ENCODE results near the gene PLCB4. TPM values are rescaled to one million over a fixed set of nuclear protein-coding genes. Genes with fewer than 3 reads are reported as not detected.
"Not testable (repeated sequence)": the region's sequence is repeated elsewhere in the genome, so short reads cannot be mapped to it uniquely, and the experiment has no call there.

PLCB4 gene
- total and polyA plus RNA-seq, 7 donors = 0.90 to 6.7 (median 2.1) TPM

GRCh38 chr20:9147547-9148024 lies 78.7 kb downstream of the PLCB4 start:
- ATAC-seq (no peak), DNase-seq (no peak)
- no peak for TF ChIP-seq CTCF (IDR thresholded peaks at IDR 0.05)
- Histone ChIP-seq H3K27ac (no peak overlapping the region), H3K36me3 (ENCODE audit: insufficient read depth in 1 of 2, low read depth in 1 of 2) (no peaks in the 10 kb centered on the region), H3K27me3 (ENCODE audit: insufficient read depth in 3 of 3, low read length in 2 of 3) (no peaks in the 10 kb centered on the region), H3K4me1 (no peaks in the 10 kb centered on the region), H3K9me3 (no peaks in the 10 kb centered on the region), H3K4me3 (no peak overlapping the region)
- intact Hi-C loops (cut with DNase I) = no loop called here
- WGBS, 3 donors = 82 to 94% (median 93%) methylated on average over 2 of the region's 2 CpGs

GRCh38 chr20:9148291-9148690 lies 79.4 kb downstream of the PLCB4 start:
- WGBS, 3 donors = 90 to 92% (median 91%) methylated on average over 3 of the region's 3 CpGs
- intact Hi-C loops (cut with DNase I) = no loop called here
- TF ChIP-seq CTCF (IDR thresholded peaks at IDR 0.05) = no peak
- H3K9me3 ChIP-seq = no peaks in the 10 kb centered on the region
- no peak overlapping the region for H3K27ac ChIP-seq
- H3K4me1 ChIP-seq = no peaks in the 10 kb centered on the region
- no peaks in the 10 kb centered on the region for H3K27me3 ChIP-seq (ENCODE audit: insufficient read depth in 3 of 3, low read length in 2 of 3)
- no peak overlapping the region for H3K4me3 ChIP-seq
- no peak for ATAC-seq
- no peak for DNase-seq
- H3K36me3 ChIP-seq (ENCODE audit: insufficient read depth in 1 of 2, low read depth in 1 of 2) = no peaks in the 10 kb centered on the region

GRCh38 chr20:9149087-9149486 lies 80.2 kb downstream of the PLCB4 start:
- DNase-seq = no peak
- Histone ChIP-seq H3K27ac (no peak overlapping the region), H3K27me3 (ENCODE audit: insufficient read depth in 3 of 3, low read length in 2 of 3) (no peaks in the 10 kb centered on the region), H3K36me3 (ENCODE audit: insufficient read depth in 1 of 2, low read depth in 1 of 2) (no peaks in the 10 kb centered on the region), H3K9me3 (no peaks in the 10 kb centered on the region), H3K4me1 (no peaks in the 10 kb centered on the region), H3K4me3 (no peak overlapping the region)
- 81 to 85% (median 81%) methylated on average over 3 of the region's 3 CpGs for WGBS, 3 donors
- no peak for TF ChIP-seq CTCF (IDR thresholded peaks at IDR 0.05)
- ATAC-seq = no peak
- intact Hi-C loops (cut with DNase I) = no loop called here

- ATAC-seq (no peak), DNase-seq (no peak)
- no peaks in the 10 kb centered on the region for H3K9me3 ChIP-seq
- no peaks in the 10 kb centered on the region for H3K27me3 ChIP-seq (ENCODE audit: insufficient read depth in 3 of 3, low read length in 2 of 3)
- TF ChIP-seq CTCF (IDR thresholded peaks at IDR 0.05) = no peak
- H3K4me1 ChIP-seq = no peaks in the 10 kb centered on the region
- intact Hi-C loops (cut with DNase I) = no loop called here
- no peak overlapping the region for H3K27ac ChIP-seq
- H3K36me3 ChIP-seq (ENCODE audit: insufficient read depth in 1 of 2, low read depth in 1 of 2) = no peaks in the 10 kb centered on the region
- H3K4me3 ChIP-seq = no peak overlapping the region
- WGBS, 3 donors = 88 to 92% (median 92%) methylated on average over 4 of the region's 4 CpGs
Measured at GRCh38 chr20:9149796-9150195, 80.9 kb downstream of the PLCB4 start.

GRCh38 chr20:9150679-9151078 lies 81.8 kb downstream of the PLCB4 start:
- intact Hi-C loops (cut with DNase I) = no loop called here
- Histone ChIP-seq H3K27me3 (ENCODE audit: insufficient read depth in 3 of 3, low read length in 2 of 3) (no peaks in the 10 kb centered on the region), H3K36me3 (ENCODE audit: insufficient read depth in 1 of 2, low read depth in 1 of 2) (no peaks in the 10 kb centered on the region), H3K4me1 (no peaks in the 10 kb centered on the region), H3K4me3 (no peak overlapping the region), H3K27ac (no peak overlapping the region), H3K9me3 (no peaks in the 10 kb centered on the region)
- 76 to 89% (median 87%) methylated on average over 3 of the region's 3 CpGs for WGBS, 3 donors
- ATAC-seq (no peak), DNase-seq (no peak)
- TF ChIP-seq CTCF (IDR thresholded peaks at IDR 0.05) = no peak

GRCh38 chr20:9152139-9152538 lies 83.3 kb downstream of the PLCB4 start:
- 90 to 100% (median 93%) methylated on average over 1 of the region's 1 CpG for WGBS, 3 donors
- H3K27me3 ChIP-seq (ENCODE audit: insufficient read depth in 3 of 3, low read length in 2 of 3); DNase-seq; H3K4me1 ChIP-seq; H3K36me3 ChIP-seq (ENCODE audit: insufficient read depth in 1 of 2, low read depth in 1 of 2); ATAC-seq; intact Hi-C loops (cut with DNase I); H3K9me3 ChIP-seq; H3K27ac ChIP-seq; H3K4me3 ChIP-seq: not testable (repeated sequence)

Measured in psoas muscle (tissue), 8 donors.